A673 (cell line): ENCODE data around the gene MAGI3. TPM values are rescaled to one million over a fixed set of nuclear protein-coding genes. Genes with fewer than 3 reads are reported as not detected.

Experiments used
- BruUV-seq: library from RNA; stranded (reverse); fragments of 400-500 nt; replicated peaks from 2 replicates; lab custom pipeline; 2021; lab: Mats Ljungman, UMichigan
- CTCF ChIA-PET: fragments of 300-600 bp; sonication (Branson Sonifier 250); formaldehyde crosslinking; loops from one replicate; lab custom pipeline; 2022; ENCODE audit warnings: antibody characterized with exemption; lab: Charles Lee
- POLR2A ChIA-PET: fragments of 300-600 bp; sonication (Branson Sonifier 250); formaldehyde crosslinking; loops from one replicate; lab custom pipeline; 2022; ENCODE audit warnings: antibody characterized with exemption; ENCODE audit not compliant: low non-redundant PET; lab: Charles Lee
- DNase-seq: peaks from one replicate; pipeline ENCODE4 v3.0.0-alpha.2; 2015; ENCODE audit warnings: low spot score
- H3K27ac ChIP-seq: fragments of 200-600 bp; sonication (generic); 2 replicates; pipeline ENCODE4 v1.5.1; 2016; ENCODE audit warnings: mixed run types, low read depth, mild to moderate bottlenecking, mixed read lengths, antibody characterized with exemption, low read length; ENCODE audit not compliant: poor library complexity, severe bottlenecking
- H3K27me3 ChIP-seq: fragments of 200-600 bp; sonication (generic); replicated peaks from 2 replicates; pipeline ENCODE4 v1.6.1; 2017; ENCODE audit warnings: mixed run types, low read depth, mild to moderate bottlenecking, mixed read lengths, antibody characterized with exemption, low read length; ENCODE audit not compliant: insufficient read depth, poor library complexity
- H3K36me3 ChIP-seq: fragments of 200-600 bp; sonication (generic); 2 replicates; pipeline ENCODE4 v1.6.1; 2016; ENCODE audit warnings: mixed run types, mild to moderate bottlenecking, mixed read lengths, antibody characterized with exemption, low read length; ENCODE audit not compliant: insufficient read depth, poor library complexity, severe bottlenecking
- H3K4me1 ChIP-seq: fragments of 200-600 bp; sonication (generic); 2 replicates; pipeline ENCODE4 v1.6.1; 2017; ENCODE audit warnings: mixed run types, mild to moderate bottlenecking, mixed read lengths, antibody characterized with exemption, low read length; ENCODE audit not compliant: insufficient read depth, poor library complexity, severe bottlenecking
- H3K4me3 ChIP-seq: fragments of 200-600 bp; sonication (generic); 2 replicates; pipeline ENCODE4 v1.5.1; 2016; ENCODE audit warnings: low read depth, mixed run types, mild to moderate bottlenecking, mixed read lengths, low read length; ENCODE audit not compliant: poor library complexity, severe bottlenecking
- H3K9me3 ChIP-seq: fragments of 200-600 bp; sonication (generic); 2 replicates; pipeline ENCODE4 v1.6.1; 2016; ENCODE audit warnings: mixed run types, low read depth, mild to moderate bottlenecking, mixed read lengths, antibody characterized with exemption, low read length; ENCODE audit not compliant: poor library complexity, severe bottlenecking
- EZH2 ChIP-seq: fragments of 200-600 bp; sonication (generic); IDR thresholded peaks from 2 replicates; pipeline ENCODE4 v1.6.1; 2017; ENCODE audit warnings: borderline replicate concordance, low read depth, mild to moderate bottlenecking, mixed read lengths, antibody characterized with exemption, low read length; ENCODE audit not compliant: poor library complexity, severe bottlenecking
- intact Hi-C: fragments of 100-400 bp; cut with micrococcal nuclease; formaldehyde crosslinking; loops from one replicate; pipeline ENCODE4 v1.10.0; 2022; ENCODE audit not compliant: unreplicated experiment
- total RNA-seq: library from RNA; stranded (reverse); gene quantifications from 2 replicates; pipeline ENCODE4 v1.2.3, GENCODE V29; 2021
- TF ChIP-seq, protein P1 (sequence below): fragments of 300-800, 200-600 bp; sonication (generic); conservative IDR thresholded peaks from 2 replicates; pipeline ENCODE4 v1.5.1; 2017; ENCODE audit warnings: low read depth, mild to moderate bottlenecking, antibody characterized with exemption, low read length, moderate library complexity, mixed read lengths

Gene MAGI3
- total RNA-seq, 1 experiment from 2014 or later, result 5.1 TPM

DNA sequence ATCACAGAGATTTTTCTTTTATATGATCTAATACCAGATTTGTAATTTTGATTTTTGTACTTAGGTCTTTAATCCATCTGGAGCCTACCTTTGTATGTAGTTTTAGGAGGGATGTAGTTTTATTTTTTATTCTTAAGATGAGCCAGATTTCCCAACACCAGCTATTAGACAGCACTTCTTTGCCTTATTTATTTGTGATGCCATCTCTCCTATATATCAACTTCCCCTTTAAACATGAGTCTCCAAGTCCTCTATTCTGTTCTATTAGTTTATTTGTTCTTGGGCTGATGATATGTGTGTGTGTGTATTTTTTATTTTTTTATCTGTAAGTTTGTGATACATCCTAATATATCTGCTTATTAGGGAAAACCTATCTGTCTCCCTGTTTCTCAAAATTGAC, 274.8 kb downstream of the MAGI3 start:
- Histone ChIP-seq H3K9me3 (no peaks in the 10 kb centered on the region), H3K27me3 (no peaks in the 10 kb centered on the region), H3K4me3 (no peak overlapping the region), H3K36me3 (no peaks in the 10 kb centered on the region), H3K4me1 (no peaks in the 10 kb centered on the region), H3K27ac (no peak overlapping the region)
- POLR2A ChIA-PET, result no interaction called here
- TF ChIP-seq, protein P1, sequence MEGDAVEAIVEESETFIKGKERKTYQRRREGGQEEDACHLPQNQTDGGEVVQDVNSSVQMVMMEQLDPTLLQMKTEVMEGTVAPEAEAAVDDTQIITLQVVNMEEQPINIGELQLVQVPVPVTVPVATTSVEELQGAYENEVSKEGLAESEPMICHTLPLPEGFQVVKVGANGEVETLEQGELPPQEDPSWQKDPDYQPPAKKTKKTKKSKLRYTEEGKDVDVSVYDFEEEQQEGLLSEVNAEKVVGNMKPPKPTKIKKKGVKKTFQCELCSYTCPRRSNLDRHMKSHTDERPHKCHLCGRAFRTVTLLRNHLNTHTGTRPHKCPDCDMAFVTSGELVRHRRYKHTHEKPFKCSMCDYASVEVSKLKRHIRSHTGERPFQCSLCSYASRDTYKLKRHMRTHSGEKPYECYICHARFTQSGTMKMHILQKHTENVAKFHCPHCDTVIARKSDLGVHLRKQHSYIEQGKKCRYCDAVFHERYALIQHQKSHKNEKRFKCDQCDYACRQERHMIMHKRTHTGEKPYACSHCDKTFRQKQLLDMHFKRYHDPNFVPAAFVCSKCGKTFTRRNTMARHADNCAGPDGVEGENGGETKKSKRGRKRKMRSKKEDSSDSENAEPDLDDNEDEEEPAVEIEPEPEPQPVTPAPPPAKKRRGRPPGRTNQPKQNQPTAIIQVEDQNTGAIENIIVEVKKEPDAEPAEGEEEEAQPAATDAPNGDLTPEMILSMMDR, result no peak
- no peak for TF ChIP-seq EZH2
- no TSS peak for BruUV-seq
- intact Hi-C loops, result no loop called here
- no peak for DNase-seq
- CTCF ChIA-PET, result no interaction called here

DNA sequence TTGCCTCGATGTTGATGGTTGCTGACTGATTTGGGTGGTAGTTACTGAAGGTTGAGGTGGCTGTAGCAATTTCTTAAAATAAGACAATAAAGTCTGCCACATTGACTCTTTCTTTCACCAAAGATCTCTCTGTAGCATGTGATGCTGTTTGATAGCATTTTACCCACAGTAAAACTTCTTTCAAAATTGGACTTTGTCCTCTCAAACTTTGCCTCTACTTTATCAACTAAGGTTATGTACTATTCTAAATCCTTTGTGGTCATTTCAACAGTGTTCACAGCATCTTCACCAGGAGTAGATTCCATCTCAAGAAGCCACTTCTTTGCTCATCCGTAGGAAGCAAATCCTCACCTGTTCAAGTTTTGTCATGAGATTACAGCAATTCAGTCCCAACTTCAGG, 275.8 kb downstream of the MAGI3 start:
- no peak for TF ChIP-seq EZH2
- TF ChIP-seq, protein P1, result no peak
- no peaks in the 10 kb centered on the region for H3K9me3 ChIP-seq
- no peak for DNase-seq
- H3K36me3 ChIP-seq, result no peaks in the 10 kb centered on the region
- CTCF ChIA-PET, result no interaction called here
- no TSS peak for BruUV-seq
- H3K27me3 ChIP-seq, result no peaks in the 10 kb centered on the region
- intact Hi-C loops, result no loop called here
- no peak overlapping the region for H3K4me3 ChIP-seq
- POLR2A ChIA-PET, result no interaction called here
- H3K4me1 ChIP-seq, result no peaks in the 10 kb centered on the region
- no peak overlapping the region for H3K27ac ChIP-seq

DNA sequence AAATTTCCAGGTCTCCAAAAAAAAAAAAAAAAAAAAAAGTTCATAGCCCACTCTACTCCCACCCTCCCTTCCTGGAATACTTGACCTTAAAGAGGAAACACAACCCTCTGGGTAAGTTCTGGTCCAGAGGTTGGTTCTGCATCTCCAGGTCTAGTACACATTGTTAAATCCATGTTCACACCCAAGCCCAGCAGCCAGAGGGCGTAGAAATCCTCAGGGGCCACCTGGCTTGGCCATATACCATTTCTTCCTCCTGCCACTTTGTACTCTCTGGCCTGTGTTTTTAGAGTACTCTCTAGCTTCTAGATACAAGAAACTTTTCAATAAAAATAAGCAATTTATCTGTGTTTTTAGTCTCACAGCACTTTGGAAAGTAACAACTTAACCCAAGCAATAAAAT, 279.7 kb downstream of the MAGI3 start:
- no peak for TF ChIP-seq EZH2
- TF ChIP-seq, protein P1, result no peak
- Histone ChIP-seq H3K27me3 (no peaks in the 10 kb centered on the region), H3K4me3 (no peak overlapping the region), H3K36me3 (no peaks in the 10 kb centered on the region), H3K27ac (no peak overlapping the region), H3K4me1 (no peaks in the 10 kb centered on the region), H3K9me3 (no peaks in the 10 kb centered on the region)
- intact Hi-C loops, result loop anchor here (10.0 kb wide), 1 partner anchor 455 kb away; no protein-coding TSS in a partner anchor
- ChIA-PET POLR2A (no interaction called here), CTCF (no interaction called here)
- DNase-seq, result no peak
- BruUV-seq, result no TSS peak
